Neural progenitor cell (in vitro differentiated cells): ENCODE data around the gene CBX8.

Experiments used
- CTCF ChIP-seq: fragments of 200-600 bp; sonication (generic); IDR thresholded peaks from 2 replicates; pipeline ENCODE4 v1.5.1; 2017; ENCODE audit warnings: antibody characterized with exemption, mild to moderate bottlenecking
- EZH2 ChIP-seq: fragments of 200-600 bp; sonication (generic); IDR thresholded peaks from 2 replicates; pipeline ENCODE4 v1.6.1; 2017; ENCODE audit warnings: antibody characterized with exemption, mild to moderate bottlenecking, moderate library complexity
- EZH2phosphoT487 ChIP-seq: fragments of 200-600 bp; sonication (generic); IDR thresholded peaks from 2 replicates; pipeline ENCODE4 v1.6.1; 2017; ENCODE audit warnings: antibody characterized with exemption

GRCh38 chr17:79829457-79829856, 32.6 kb upstream of the CBX8 start:
- TF ChIP-seq CTCF (no peak), EZH2 (no peak), EZH2phosphoT487 (no peak)
